Measurements from ENCODE around the gene NMNAT3. TPM values are rescaled to one million over a fixed set of nuclear protein-coding genes. Genes with fewer than 3 reads are reported as not detected.

Gene NMNAT3
- total and polyA plus RNA-seq, 2 experiments from 2014 or later: 8.3 to 9.2 TPM

DNA sequence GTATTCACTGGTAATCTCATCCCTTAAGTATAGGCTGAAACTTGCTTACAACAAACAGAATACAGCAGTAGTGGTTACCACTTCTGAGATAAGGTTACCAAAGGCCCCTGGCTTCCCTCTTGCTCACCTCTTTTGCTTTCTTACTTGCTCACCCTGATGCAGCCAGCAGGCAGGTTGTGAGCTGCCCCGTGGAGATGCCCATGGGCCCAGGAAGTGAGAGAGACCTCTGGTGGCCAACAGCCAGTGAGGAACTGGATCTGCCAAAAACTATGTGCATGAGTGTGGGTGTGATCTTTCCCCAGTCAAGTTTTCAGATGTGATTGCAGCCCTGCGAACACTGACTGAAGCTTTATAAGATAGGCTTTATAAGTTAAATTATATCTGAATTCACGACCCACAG is 48.7 kb downstream of the NMNAT3 start:
- no peak overlapping the region for H3K4me3 ChIP-seq
- H3F3A ChIP-seq (replicated peaks; ENCODE audit: low read depth): no peaks in the 10 kb centered on the region
- Mint-ChIP-seq H3K27me3 (ENCODE audit: insufficient read depth, low read depth, poor library complexity) (no peaks in the 10 kb centered on the region), H3K9me3 (no peaks in the 10 kb centered on the region), H3K4me3 (no peak overlapping the region), H3K27ac (no peak overlapping the region), H3K4me1 (peaks cover 5% of the 10 kb centered on the region; the same call in 2 of the 3 replicates), H3K36me3 (ENCODE audit: low read depth) (no peaks in the 10 kb centered on the region)
- peak; percentile 95 for ATAC-seq
- no peak overlapping the region for H3K4me2 ChIP-seq
- H4K20me1 ChIP-seq (replicated peaks; ENCODE audit: insufficient read depth): no peaks in the 10 kb centered on the region
- no peak overlapping the region for H3K27ac ChIP-seq (ENCODE audit: low read depth)
- no peaks in the 10 kb centered on the region for H3K27me3 ChIP-seq (ENCODE audit: insufficient read depth)
- TF ChIP-seq, protein P1, sequence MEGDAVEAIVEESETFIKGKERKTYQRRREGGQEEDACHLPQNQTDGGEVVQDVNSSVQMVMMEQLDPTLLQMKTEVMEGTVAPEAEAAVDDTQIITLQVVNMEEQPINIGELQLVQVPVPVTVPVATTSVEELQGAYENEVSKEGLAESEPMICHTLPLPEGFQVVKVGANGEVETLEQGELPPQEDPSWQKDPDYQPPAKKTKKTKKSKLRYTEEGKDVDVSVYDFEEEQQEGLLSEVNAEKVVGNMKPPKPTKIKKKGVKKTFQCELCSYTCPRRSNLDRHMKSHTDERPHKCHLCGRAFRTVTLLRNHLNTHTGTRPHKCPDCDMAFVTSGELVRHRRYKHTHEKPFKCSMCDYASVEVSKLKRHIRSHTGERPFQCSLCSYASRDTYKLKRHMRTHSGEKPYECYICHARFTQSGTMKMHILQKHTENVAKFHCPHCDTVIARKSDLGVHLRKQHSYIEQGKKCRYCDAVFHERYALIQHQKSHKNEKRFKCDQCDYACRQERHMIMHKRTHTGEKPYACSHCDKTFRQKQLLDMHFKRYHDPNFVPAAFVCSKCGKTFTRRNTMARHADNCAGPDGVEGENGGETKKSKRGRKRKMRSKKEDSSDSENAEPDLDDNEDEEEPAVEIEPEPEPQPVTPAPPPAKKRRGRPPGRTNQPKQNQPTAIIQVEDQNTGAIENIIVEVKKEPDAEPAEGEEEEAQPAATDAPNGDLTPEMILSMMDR (conservative IDR thresholded peaks at IDR 0.05; ENCODE audit: low read depth in 2 of 2): peak; percentile 58 to 79
- no peak for TF ChIP-seq JUNB (IDR thresholded peaks at IDR 0.05; ENCODE audit: unreplicated experiment)
- TF ChIP-seq, protein P2, sequence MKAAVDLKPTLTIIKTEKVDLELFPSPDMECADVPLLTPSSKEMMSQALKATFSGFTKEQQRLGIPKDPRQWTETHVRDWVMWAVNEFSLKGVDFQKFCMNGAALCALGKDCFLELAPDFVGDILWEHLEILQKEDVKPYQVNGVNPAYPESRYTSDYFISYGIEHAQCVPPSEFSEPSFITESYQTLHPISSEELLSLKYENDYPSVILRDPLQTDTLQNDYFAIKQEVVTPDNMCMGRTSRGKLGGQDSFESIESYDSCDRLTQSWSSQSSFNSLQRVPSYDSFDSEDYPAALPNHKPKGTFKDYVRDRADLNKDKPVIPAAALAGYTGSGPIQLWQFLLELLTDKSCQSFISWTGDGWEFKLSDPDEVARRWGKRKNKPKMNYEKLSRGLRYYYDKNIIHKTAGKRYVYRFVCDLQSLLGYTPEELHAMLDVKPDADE (IDR thresholded peaks at IDR 0.05): 0 out of 2 replicates have a peak, but pooled peaks have one; percentile 14
- DNase-seq (ENCODE audit: low spot score): peak; percentile 66
- no peaks in the 10 kb centered on the region for H3K4me1 ChIP-seq (ENCODE audit: insufficient read depth)
- no peaks in the 10 kb centered on the region for H3K9me2 ChIP-seq (ENCODE audit: insufficient read depth)
- H2AFZ ChIP-seq: no peak overlapping the region
- no peaks in the 10 kb centered on the region for H3K36me3 ChIP-seq (ENCODE audit: insufficient read depth)
- no peaks in the 10 kb centered on the region for H3K79me2 ChIP-seq (replicated peaks; ENCODE audit: insufficient read depth)

DNA sequence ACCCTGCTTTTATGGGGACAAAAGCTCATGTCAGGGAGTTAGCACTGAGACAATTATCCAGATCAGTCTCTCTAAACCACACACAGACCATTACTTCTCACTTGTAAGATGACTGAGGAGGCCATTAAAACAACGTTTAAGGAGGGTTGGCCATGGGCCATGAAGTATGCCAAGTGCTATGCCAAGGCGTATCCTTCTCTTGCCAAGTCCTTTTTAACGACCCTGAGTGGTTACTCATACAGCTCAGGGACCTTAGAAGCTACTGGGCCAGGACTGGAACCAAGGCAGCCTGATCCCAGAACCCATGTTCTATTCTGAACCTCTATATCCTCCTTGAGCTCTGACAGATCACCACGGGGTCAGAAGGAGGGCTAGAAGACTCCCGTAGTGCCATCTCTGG is 50.0 kb downstream of the NMNAT3 start:
- DNase-seq (ENCODE audit: low spot score) (no peak), ATAC-seq (no peak)
- Histone ChIP-seq H3K79me2 (replicated peaks; ENCODE audit: insufficient read depth) (no peaks in the 10 kb centered on the region), H2AFZ (no peak overlapping the region), H3K4me3 (no peak overlapping the region), H3K27ac (ENCODE audit: low read depth) (no peak overlapping the region), H3K36me3 (ENCODE audit: insufficient read depth) (no peaks in the 10 kb centered on the region), H3K9me2 (ENCODE audit: insufficient read depth) (no peaks in the 10 kb centered on the region), H3K4me2 (no peak overlapping the region), H3K4me1 (ENCODE audit: insufficient read depth) (no peaks in the 10 kb centered on the region), H3F3A (replicated peaks; ENCODE audit: low read depth) (no peaks in the 10 kb centered on the region), H4K20me1 (replicated peaks; ENCODE audit: insufficient read depth) (no peaks in the 10 kb centered on the region), H3K27me3 (ENCODE audit: insufficient read depth) (no peaks in the 10 kb centered on the region)
- Mint-ChIP-seq H3K27me3 (ENCODE audit: insufficient read depth, low read depth, poor library complexity) (no peaks in the 10 kb centered on the region), H3K27ac (no peak overlapping the region), H3K4me3 (no peak overlapping the region), H3K4me1 (peaks cover 3% of the 10 kb centered on the region; the same call in 2 of the 3 replicates), H3K9me3 (no peaks in the 10 kb centered on the region), H3K36me3 (ENCODE audit: low read depth) (no peaks in the 10 kb centered on the region)
- TF ChIP-seq JUNB (IDR thresholded peaks at IDR 0.05; ENCODE audit: unreplicated experiment) (no peak), EZH2 (IDR thresholded peaks at IDR 0.05; ENCODE audit: low read depth, unreplicated experiment) (no peak), ZNF114 (CRISPR knock-in tag; IDR thresholded peaks at IDR 0.05) (no peak)
- TF ChIP-seq, protein P2 (IDR thresholded peaks at IDR 0.05): no peak
- TF ChIP-seq, protein P3, sequence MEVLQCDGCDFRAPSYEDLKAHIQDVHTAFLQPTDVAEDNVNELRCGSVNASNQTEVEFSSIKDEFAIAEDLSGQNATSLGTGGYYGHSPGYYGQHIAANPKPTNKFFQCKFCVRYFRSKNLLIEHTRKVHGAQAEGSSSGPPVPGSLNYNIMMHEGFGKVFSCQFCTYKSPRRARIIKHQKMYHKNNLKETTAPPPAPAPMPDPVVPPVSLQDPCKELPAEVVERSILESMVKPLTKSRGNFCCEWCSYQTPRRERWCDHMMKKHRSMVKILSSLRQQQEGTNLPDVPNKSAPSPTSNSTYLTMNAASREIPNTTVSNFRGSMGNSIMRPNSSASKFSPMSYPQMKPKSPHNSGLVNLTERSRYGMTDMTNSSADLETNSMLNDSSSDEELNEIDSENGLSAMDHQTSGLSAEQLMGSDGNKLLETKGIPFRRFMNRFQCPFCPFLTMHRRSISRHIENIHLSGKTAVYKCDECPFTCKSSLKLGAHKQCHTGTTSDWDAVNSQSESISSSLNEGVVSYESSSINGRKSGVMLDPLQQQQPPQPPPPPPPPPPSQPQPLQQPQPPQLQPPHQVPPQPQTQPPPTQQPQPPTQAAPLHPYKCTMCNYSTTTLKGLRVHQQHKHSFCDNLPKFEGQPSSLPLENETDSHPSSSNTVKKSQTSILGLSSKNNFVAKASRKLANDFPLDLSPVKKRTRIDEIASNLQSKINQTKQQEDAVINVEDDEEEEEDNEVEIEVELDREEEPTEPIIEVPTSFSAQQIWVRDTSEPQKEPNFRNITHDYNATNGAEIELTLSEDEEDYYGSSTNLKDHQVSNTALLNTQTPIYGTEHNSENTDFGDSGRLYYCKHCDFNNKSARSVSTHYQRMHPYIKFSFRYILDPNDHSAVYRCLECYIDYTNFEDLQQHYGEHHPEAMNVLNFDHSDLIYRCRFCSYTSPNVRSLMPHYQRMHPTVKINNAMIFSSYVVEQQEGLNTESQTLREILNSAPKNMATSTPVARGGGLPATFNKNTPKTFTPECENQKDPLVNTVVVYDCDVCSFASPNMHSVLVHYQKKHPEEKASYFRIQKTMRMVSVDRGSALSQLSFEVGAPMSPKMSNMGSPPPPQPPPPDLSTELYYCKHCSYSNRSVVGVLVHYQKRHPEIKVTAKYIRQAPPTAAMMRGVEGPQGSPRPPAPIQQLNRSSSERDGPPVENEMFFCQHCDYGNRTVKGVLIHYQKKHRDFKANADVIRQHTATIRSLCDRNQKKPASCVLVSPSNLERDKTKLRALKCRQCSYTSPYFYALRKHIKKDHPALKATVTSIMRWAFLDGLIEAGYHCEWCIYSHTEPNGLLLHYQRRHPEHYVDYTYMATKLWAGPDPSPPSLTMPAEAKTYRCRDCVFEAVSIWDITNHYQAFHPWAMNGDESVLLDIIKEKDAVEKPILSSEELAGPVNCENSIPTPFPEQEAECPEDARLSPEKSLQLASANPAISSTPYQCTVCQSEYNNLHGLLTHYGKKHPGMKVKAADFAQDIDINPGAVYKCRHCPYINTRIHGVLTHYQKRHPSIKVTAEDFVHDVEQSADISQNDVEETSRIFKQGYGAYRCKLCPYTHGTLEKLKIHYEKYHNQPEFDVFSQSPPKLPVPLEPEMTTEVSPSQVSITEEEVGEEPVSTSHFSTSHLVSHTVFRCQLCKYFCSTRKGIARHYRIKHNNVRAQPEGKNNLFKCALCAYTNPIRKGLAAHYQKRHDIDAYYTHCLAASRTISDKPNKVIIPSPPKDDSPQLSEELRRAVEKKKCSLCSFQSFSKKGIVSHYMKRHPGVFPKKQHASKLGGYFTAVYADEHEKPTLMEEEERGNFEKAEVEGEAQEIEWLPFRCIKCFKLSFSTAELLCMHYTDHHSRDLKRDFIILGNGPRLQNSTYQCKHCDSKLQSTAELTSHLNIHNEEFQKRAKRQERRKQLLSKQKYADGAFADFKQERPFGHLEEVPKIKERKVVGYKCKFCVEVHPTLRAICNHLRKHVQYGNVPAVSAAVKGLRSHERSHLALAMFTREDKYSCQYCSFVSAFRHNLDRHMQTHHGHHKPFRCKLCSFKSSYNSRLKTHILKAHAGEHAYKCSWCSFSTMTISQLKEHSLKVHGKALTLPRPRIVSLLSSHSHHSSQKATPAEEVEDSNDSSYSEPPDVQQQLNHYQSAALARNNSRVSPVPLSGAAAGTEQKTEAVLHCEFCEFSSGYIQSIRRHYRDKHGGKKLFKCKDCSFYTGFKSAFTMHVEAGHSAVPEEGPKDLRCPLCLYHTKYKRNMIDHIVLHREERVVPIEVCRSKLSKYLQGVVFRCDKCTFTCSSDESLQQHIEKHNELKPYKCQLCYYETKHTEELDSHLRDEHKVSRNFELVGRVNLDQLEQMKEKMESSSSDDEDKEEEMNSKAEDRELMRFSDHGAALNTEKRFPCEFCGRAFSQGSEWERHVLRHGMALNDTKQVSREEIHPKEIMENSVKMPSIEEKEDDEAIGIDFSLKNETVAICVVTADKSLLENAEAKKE (CRISPR knock-in tag; IDR thresholded peaks at IDR 0.05): no peak

All from GM23338 (cell line).